HL-60/S4 (cell line): ENCODE measurements around the gene PCYT2.

Experiments used
- in situ Hi-C: fragments of 300-500 bp; cut with MboI; formaldehyde crosslinking; loops from 2 replicates; pipeline ENCODE4 v1.14.3; 2022; ENCODE audit warnings: low sequenced_read_pairs

Gene PCYT2

DNA sequence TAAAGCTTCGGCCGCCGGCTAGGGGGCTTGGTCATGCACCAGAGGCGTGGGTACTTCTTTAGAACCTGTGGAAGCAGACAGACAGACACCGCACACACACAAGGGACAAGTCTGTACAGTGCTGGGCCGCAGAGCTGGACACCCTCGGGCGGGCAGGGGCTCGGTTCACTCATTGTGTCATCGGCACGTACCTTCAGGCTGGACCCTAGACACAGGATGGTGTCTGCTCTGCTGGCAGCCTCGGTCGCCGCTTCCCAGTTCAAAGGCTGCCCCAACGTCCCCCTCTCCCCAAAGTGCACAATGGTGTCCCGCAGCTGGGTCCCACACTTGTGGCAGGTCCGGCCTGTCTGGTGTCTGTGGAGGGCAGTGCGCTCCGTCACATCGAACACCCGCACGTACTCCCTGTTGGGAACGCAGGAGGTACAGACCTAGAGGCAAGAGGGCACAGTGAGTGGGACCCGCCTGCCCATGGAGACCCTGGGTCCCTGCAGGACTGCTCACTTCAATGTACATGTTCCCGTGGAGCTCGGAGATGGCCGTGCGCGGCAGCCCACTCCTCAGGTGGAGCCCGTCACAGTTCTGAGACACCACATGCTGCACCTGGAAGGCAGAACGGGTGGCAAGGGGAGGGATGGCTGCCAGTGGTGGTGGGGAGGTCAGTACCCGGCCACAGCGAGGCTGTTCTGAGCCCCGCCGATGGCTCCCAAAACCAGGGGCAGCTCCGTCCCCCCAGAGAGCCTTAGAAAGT is 3.1 kb upstream of the PCYT2 start:
- in situ Hi-C loops, result no loop called here

DNA sequence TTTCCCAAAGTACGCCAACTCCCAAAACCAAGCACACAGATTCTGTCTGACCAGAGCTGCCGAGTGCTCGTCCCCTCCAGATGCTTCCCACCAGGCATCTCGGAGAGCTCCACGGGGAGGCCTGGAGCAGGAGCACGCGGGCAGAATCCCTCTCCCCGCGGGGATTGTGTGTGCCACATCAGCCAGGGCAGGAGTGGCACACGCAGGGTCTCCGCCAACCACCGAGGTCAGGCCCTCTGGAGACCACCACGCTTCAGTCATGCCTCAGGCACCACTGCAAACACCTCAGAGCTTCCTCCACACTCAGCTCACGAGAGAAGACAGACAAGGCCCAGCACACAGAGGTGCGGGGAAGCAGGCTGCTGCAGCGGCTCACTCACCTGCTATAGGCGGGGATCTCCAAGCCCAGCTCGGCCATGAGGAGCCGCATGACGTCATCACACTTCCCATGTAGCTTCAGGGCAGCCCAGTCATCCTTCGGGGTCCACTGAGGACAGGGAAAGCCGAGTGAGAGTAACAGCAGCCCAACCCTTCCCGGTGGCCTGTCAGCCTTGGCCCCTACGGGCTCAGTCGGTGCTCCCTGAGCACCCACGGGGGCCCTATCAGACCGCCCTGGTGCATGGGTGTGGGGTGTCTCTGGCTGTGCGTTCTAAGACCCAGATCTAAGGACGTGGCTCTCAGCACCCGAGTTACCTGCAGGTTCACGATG is 2.3 kb upstream of the PCYT2 start:
- in situ Hi-C loops, result no loop called here

DNA sequence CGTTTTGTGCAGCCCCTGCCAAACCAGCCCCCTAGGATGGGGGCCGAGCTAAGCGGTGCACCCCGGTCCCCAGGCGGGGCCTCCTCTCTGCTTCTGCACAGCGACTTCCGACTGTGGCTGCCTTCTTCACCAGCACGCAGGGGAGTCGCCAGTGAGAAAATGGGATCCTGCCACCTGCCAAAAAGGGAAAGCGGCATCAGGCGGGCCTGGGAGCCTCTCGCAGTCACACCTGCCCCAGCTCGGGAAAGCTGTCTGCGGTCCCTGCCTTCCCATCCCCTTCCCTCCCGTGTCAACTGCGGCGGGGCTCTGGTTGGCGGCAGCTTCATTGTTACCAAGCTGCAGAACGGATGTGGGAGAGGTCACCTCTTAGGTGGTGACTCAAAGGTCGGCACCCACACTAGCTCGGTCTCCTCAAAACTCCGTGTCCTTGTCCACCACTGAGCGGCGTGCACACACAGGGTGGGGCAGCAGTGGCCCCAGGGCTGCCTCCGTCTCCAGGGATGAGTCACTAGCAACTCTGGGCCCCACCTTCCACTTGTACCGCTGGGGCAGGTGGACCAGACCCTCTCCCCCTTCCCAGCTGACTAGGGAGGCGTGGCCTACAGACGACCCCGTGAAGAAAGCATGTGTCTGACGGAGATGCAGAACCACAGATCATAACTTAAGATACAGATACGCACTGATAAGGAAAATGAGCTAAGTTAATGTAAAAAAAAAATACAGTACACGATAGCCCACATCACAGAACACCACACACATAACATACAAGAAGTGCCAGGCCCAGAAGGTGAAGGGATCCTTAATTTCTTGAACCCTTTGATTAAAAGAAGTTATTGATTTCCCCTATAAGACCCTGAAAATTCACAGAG is 1.5 kb upstream of the PCYT2 start:
- in situ Hi-C loops, result no loop called here

DNA sequence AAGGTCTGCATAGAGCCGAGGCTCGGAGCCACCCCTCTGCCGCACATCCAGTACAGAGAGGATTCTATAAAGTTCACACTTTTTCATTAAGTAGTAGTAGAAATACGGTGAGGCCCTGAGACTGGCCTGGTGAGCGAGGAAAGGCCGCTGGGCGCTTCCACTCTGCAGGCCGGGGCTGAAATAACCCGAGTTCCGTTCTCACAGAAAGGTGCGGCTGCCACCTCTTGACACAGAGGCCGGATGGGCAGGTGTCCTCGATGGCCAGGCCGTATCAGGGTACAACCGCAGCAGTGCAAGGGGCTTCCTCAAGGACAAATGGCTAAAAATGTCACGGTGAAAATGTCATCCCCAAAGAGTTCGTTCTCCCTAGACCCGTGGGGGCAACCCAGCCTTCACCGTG is 770 bp upstream of the PCYT2 start:
- in situ Hi-C loops, result no loop called here

DNA sequence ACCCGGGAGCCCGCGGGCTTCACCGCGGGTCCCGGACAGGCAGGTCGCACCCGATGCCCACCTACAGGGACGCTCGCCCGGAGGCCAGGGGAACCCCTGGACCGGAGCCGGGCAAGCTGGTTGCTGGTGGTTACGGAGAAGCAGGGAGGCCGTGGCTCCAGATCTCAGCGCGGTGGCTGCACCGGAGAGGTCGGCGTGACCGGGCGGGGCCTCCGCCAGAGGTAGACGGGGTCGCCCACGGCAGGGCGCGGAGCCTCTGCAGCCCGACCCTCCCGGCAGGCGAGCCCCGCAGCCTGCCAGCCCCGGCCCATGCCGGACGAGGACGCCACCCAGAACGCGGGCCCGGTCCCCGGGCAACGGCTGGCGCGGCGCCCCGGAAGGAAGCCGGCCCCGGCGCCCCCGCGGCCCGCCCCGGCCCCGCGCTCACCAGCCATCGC is 341 bp downstream of the PCYT2 start:
- in situ Hi-C loops, result no loop called here

DNA sequence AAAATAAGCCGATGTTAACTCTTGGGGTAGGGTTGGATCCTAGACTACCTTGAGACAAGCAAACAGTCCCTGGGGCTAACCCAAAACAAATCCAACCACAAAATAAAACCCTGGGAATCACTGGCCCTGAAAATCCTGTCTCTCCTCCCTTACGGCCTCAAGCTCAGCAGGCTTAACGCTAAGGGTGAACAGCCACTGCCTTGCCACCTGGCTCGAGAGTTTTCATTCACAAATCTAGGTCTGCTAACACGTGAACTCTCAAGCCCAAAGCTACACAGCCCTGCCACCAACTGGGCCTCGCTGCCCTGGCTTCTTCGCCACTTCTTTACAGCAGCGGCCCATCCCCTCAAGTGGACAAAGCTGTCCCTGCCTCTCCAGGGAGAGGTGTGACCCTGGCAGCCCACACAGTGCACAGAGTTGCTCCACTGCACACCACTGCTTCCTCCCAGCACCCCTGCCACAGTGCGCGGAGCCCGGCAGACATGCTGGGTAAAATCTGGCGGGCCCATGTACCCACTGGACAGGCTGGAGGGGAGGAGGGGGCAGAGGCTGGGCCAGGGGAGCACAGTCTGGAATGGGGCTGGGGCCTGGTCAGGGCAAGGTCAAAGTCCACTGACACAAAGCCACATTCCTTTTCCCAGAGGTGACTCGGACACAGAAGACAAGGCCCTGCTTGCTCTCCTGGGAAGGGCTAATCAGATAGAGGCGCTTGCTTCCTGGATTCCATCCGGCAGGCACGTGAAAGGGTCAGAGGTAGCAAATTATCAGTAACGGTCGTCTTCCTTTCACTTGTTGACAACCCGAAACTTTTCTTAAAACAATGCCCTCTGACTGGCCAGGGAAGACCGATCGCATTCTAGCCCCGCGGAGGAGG is 996 bp downstream of the PCYT2 start:
- in situ Hi-C loops, result no loop called here

DNA sequence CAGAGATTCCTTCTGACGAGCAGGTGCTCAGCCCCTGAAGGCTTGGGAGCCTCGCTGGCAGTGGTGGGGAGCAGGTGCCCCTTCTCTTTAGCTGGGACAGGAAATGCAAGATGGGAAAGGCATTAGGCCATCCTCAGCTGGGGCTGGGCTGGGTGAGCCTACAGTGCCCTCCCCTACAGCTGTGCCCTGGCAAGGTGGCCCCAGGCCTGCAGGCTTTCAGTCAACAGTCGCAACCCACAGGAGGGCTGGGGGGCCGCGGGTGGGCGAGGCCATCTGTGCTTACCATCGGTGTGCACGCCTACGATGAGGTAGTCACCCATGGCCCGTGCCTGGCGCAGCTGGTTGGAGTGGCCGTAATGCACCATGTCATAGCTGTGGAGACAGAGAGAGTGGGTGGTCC is 2.0 kb downstream of the PCYT2 start:
- in situ Hi-C loops, result no loop called here

DNA sequence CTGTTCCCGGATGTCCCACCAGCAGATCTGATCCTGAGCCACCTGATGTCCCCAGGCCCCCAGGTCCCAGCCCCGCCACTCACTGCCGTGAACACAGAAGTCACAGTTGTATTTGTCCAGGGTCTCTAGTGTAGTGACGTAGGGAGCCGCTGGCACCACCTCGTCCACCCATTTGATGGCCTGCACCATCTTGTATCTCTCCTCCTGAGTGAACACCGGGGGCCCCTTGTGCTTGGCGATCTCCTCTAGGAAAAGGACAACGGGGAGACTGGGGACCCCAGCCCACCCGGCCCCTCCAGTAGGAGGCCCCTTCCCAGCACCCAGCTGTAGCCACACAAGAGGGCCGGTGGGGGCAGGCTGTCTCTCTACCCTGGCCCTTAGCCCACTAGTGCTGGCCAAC is 2.4 kb downstream of the PCYT2 start:
- in situ Hi-C loops, result no loop called here

DNA sequence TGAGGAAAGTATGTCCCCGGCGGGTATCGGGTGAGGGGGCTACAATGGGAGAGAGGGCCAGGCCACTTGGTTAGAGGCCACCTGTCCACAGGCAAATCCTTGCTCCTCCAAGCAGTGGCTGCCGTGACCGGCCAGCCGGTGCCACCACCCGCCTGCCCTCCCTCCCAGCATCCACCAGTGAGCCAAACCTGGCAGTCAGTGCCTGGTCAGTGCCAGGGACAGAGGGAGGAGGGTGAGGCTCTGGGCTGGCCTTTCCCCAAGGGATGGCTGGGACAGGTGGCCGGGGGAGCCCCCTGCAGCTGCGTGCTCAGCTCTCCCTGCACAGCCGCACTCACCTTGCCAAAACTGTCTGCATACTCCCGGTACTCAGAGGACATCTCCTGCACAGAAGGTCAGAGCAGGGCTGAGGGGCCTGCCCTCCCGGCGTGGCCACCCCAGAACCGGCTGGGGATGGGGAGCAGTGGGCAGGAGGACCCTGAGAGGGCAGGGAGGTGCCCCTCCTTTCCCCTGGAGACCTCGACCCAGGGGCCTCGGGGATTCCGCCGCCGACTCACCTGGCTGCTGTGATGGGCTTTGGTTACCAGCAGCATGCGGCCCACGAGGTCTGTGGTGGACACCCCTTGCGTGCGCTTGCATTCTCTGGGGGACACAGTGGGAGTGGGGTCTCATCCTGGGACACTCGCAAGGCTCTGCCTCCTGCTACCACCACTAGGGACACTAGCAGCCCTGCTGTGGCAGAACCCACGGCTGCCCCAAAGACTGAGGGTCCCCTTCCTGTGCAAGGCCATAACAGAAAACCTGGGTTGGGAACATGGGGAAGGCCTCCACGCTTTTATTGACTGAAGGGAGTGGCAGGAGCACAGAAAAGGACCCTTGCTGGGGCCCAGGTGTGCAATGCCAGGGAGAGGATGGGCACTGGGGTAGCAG is 3.7 kb downstream of the PCYT2 start:
- in situ Hi-C loops, result no loop called here

DNA sequence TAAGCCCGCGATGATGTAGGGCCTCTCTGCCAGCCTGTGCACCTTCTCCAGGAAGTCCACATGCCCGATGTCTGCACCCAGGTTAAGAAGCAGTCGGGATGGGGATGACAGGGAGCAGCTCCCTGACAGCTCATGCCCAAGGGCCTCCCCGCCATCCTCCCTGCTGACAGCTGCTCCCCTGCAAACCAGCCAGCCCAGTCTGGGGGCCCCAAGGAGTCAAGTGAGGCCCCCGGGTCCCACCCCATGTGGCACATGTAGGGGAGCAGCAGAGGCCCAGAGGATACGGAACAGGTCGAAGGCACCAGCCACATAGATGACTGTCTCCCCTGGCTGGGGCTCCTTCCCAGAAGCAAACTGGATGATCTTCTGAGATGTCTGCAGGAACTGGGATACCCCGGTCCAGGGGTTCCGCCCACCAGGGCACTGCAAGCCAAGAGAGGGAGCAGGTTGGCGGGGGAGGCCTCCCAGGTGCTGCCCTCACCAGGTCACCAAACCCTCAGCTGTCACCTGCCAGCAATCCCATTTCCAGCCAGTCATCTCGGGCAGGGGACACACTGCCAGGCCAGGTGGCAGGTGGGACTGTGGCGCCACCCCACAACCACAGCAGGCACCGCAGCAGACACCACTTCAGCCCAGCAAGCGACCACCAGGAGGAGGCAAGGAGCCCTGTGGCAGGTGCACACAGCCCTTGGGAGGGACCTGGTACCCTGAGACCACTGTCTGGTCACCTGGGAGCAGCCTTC is 4.6 kb downstream of the PCYT2 start:
- in situ Hi-C loops, result no loop called here

DNA sequence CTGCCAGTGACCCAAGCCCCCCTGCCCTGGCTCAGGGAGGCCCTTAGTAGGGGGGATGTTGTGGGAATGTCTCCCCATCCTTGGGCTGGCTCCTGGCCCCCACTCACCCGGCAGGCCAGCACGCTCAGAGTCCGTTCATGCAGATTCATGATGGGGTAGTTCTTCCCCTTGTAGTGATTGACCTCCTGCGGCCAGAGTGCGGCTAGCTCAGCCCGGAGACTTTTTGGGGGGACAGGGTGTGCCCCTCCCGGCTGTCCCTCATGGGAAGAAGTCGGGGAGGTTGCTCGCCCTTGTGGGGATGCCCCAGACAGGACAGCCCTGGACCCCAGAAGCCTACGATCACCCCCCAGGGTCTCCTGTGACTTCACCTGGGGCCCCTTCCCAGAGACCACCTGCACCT is 5.2 kb downstream of the PCYT2 start:
- in situ Hi-C loops, result no loop called here

DNA sequence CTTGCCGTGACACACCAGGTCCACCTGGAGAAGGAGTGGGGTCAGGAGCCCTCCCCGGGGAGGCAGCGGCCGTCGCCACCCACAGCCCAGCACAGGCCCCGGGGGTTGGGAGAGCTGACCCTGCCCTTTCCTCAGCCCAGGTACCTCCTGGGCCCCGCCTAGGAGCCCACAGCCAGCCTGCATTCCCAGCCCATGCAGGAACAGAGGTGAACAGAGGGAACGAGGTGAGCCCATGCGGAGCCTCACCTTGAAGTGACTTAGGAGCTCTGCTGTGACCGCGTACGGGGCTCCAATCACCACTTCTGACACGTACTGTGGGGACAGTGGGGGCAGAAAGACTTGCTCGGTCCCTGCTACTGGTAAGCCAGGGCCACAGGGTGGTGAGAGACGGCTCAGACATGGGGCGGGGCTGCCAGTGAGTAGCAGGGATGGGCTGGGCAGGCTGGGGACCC is 5.7 kb downstream of the PCYT2 start:
- in situ Hi-C loops, result no loop called here

DNA sequence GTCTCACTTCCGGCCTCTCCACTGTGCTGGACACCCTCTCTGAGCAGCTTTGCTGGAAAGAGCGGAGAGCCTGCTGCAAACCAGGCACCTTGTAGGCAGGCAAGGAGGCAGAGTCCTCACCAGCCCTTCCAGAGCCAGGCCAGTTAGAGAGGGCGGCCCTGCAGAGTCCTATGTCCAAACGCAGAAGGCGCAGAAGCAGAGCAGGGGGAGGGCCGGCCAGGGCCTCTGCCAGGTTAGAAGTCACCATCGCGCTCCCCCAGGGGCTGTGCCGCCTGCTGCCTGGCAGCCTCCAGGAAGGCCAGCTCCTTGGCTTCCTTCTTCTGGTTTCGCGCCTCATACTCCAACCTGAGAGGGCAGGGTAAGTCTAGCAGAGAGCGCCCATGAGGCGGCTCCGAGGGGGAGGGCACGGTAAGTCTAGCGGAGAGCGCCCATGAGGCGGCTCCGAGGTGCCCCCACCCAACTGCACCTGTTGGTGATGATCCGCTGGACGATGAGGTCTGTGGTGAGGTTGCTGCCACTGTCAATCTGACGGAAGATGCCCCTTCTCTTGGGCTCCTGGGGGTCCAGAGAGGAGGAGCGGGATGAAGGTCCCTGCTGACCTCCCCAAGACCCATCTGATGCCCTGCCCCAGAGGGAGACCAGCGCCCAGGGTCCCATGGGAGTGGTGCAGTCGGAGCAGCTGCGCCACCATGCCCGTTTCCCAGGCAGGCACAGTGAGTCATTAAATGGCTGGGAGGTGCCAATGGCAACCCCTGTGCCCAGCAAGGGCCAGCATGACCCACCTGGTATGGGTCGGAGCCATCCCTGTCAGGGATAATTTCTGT is 6.4 kb downstream of the PCYT2 start:
- in situ Hi-C loops, result no loop called here

DNA sequence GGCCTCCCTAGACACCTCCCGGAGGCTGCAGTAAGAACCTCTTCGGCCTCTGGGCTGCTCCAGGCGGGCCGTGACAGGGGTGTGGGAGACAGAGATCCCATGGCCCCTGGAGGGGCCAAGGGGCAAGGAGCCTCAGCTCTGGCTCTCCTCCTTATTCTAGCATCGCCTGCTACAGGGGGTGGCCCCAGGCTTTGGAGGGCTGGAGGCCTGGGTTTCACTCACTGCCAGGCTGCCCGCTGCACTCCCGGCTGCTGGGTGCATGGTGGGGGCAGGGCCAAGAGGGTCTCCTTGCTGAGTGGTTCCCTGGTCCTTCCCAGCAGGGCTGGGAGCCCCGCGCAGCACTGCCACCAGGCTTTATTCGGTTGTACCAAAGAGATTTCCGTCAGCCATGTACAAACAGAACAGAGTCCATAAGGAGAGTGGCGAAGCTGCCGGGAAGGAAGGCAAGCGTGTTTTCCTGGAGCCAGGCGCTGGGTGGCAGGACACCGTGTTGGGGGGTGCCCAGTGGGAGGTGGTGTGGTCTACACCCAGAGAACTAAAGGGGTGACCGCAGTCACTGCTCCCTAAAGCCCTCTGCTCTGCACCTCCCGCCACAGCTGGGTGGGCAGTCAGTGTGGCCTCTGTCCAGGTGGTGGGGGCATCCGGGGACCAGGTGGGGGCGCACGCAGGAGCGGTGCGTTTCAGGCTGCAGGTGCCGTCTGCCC is 7.2 kb downstream of the PCYT2 start:
- in situ Hi-C loops, result no loop called here

DNA sequence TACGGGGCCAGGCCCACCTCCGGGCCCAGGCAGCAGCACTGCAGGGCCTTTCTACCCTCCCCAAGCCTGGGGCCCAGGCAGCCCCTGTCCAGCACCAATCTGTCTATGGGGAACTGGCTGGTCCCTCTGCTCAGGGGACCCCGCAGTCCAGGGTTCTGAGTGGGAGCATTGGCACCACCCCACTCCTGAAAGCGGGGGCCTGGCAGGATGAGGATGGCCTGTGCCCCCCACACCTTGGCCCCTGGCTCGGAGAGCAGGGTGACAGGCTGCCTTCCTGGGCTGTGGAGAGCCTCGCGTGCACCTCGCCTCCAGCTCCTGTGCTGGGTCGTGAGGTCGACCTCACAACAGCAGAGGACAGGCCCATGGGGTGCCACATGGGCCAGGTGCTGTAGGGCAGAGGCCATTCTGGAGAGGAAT is 7.8 kb downstream of the PCYT2 start:
- in situ Hi-C loops, result no loop called here

DNA sequence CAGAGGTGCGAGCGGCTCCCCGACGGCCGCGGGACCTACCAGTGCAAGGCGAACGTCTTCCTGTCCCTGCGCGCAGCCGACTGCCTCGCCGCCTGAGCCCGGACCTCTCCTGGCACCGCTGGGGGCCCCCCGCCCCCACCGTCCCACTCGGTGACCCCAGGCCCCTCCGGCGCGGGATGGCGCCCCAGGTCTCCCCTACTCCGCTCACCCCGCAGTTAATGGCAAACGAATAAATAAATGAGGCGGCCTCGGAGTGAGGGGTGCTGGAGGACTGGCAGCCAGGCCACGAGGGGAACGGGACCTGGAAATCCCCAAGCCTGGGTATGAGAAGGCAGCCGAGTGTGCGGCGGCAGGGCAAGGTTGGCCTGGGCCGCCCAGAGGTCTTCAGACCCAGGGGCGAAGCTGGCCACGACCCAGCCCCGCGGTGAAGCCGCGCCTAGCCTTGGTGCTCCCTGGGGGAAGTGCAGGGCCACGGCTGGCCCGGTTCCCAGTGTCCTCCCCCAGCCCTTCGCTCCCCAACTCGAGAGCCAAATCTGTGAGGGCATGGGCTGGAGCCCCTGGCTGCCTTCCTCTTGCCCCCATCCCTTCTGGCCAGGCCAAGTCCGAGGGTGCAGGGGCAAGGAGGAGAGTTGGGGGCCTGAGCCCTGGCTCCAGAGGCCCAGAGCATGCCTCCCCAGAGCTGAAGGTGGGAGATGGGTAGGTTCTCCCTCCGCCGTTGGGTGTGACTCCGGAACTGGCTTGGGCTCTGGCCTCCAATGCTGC is 8.4 kb downstream of the PCYT2 start:
- in situ Hi-C loops, result no loop called here
